ENCODE data around the gene CD80.

CD80 gene

DNA sequence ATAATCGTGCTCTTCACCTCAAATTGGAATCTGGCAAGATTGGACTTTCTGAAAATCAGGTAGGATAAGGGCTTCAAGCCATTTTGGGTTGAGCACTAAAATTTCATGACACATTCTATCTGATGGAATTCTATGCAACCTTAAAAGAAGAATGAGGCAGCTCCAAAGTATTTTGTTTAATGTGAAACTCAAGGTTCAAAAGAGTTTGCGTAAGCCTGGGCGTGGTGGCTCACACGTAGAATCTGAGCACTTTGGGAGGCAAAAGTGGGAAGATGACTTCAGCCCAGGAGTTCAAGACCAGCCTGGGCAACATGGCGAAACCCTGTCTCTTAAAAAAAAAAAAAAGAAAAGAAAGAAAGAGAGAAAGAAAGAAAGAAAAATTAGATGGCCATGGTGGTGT, 34.7 kb upstream of the CD80 start:
- Histone ChIP-seq H3K18ac (ENCODE audit: low read depth in 1 of 2, low read length in 2 of 2) (no peak overlapping the region), H2BK5ac (ENCODE audit: low read depth, low read length, poor library complexity, severe bottlenecking) (no peak overlapping the region), H2BK12ac (ENCODE audit: low read length in 2 of 2) (no peak overlapping the region), H3K4me2 (ENCODE audit: low read length, poor library complexity, severe bottlenecking) (no peak overlapping the region), H3K4me1 (ENCODE audit: control insufficient read depth, insufficient read depth, low read depth, low read length) (peaks cover 15% of the 10 kb centered on the region), H3K4ac (ENCODE audit: low read depth in 1 of 2, low read length in 2 of 2) (no peak overlapping the region), H3K23ac (ENCODE audit: low read length in 2 of 2) (no peak overlapping the region), H3K4me3 (ENCODE audit: insufficient read depth in 1 of 2, low read depth in 1 of 2, low read length in 2 of 2) (no peak overlapping the region), H2BK15ac (ENCODE audit: low read depth, poor library complexity, severe bottlenecking) (no peak overlapping the region), H3K9me3 (ENCODE audit: control insufficient read depth, low read length) (no peaks in the 10 kb centered on the region), H3K9ac (ENCODE audit: low read length) (no peak overlapping the region), H3K27me3 (ENCODE audit: control insufficient read depth in 1 of 2, insufficient read depth in 1 of 2, low read length in 2 of 2) (no peaks in the 10 kb centered on the region), H4K91ac (ENCODE audit: low read length) (no peak overlapping the region), H3K36me3 (ENCODE audit: control insufficient read depth in 1 of 2, insufficient read depth in 2 of 2, low read depth in 1 of 2, low read length in 2 of 2) (no peaks in the 10 kb centered on the region), H3K14ac (ENCODE audit: low read length in 2 of 2) (no peak overlapping the region), H4K8ac (ENCODE audit: low read length) (no peak overlapping the region), H3K27ac (ENCODE audit: low read length, poor library complexity, severe bottlenecking) (no peak overlapping the region), H2AFZ (ENCODE audit: low read depth, low read length) (no peak overlapping the region), H2AK5ac (ENCODE audit: low read length, severe bottlenecking) (no peak overlapping the region), H3K79me1 (replicated peaks; ENCODE audit: low read length, poor library complexity, severe bottlenecking) (peaks cover 2% of the 10 kb centered on the region), H2BK120ac (ENCODE audit: low read depth, low read length) (no peak overlapping the region)
- 88% methylated on average over 5 of the region's 5 CpGs for WGBS
- no peak for DNase-seq

DNA sequence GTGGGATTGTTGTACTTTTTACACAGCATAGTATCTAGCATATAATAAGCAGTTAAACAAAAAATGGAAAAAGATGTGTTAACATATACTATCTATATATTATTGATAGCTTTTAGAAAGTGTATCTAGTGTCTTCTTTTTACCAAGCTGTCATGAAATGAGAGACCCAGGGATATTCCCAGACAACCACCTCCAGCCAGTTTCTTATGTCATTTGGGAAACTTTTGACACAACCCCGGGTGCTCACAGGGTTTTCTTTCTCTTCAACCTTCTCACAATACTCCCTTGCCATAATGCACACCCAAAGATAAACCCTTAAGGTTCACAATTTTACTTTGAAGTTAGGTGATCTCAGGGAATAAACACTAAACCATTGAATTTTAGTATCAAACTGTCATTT, 33.4 kb upstream of the CD80 start:
- Histone ChIP-seq H3K18ac (ENCODE audit: low read depth in 1 of 2, low read length in 2 of 2) (no peak overlapping the region), H2AFZ (ENCODE audit: low read depth, low read length) (no peak overlapping the region), H2BK12ac (ENCODE audit: low read length in 2 of 2) (no peak overlapping the region), H3K4me3 (ENCODE audit: insufficient read depth in 1 of 2, low read depth in 1 of 2, low read length in 2 of 2) (no peak overlapping the region), H2BK15ac (ENCODE audit: low read depth, poor library complexity, severe bottlenecking) (no peak overlapping the region), H3K4ac (ENCODE audit: low read depth in 1 of 2, low read length in 2 of 2) (no peak overlapping the region), H3K4me2 (ENCODE audit: low read length, poor library complexity, severe bottlenecking) (no peak overlapping the region), H3K23ac (ENCODE audit: low read length in 2 of 2) (no peak overlapping the region), H3K27me3 (ENCODE audit: control insufficient read depth in 1 of 2, insufficient read depth in 1 of 2, low read length in 2 of 2) (no peaks in the 10 kb centered on the region), H3K4me1 (ENCODE audit: control insufficient read depth, insufficient read depth, low read depth, low read length) (peaks cover 13% of the 10 kb centered on the region), H3K14ac (ENCODE audit: low read length in 2 of 2) (no peak overlapping the region), H2BK120ac (ENCODE audit: low read depth, low read length) (no peak overlapping the region), H4K8ac (ENCODE audit: low read length) (no peak overlapping the region), H3K9ac (ENCODE audit: low read length) (no peak overlapping the region), H2BK5ac (ENCODE audit: low read depth, low read length, poor library complexity, severe bottlenecking) (no peak overlapping the region), H2AK5ac (ENCODE audit: low read length, severe bottlenecking) (no peak overlapping the region), H3K36me3 (ENCODE audit: control insufficient read depth in 1 of 2, insufficient read depth in 2 of 2, low read depth in 1 of 2, low read length in 2 of 2) (no peaks in the 10 kb centered on the region), H3K27ac (ENCODE audit: low read length, poor library complexity, severe bottlenecking) (no peak overlapping the region), H3K79me1 (replicated peaks; ENCODE audit: low read length, poor library complexity, severe bottlenecking) (no peaks in the 10 kb centered on the region), H3K9me3 (ENCODE audit: control insufficient read depth, low read length) (no peaks in the 10 kb centered on the region), H4K91ac (ENCODE audit: low read length) (no peak overlapping the region)
- DNase-seq: no peak
- 100% methylated on average over 1 of the region's 1 CpG for WGBS

- H2AK5ac ChIP-seq (ENCODE audit: low read length, severe bottlenecking): no peak overlapping the region
- H4K8ac ChIP-seq (ENCODE audit: low read length): no peak overlapping the region
- WGBS: 100% methylated on average over 1 of the region's 1 CpG
- no peak for DNase-seq
- no peaks in the 10 kb centered on the region for H3K79me1 ChIP-seq (replicated peaks; ENCODE audit: low read length, poor library complexity, severe bottlenecking)
- no peak overlapping the region for H2BK15ac ChIP-seq (ENCODE audit: low read depth, poor library complexity, severe bottlenecking)
- no peak overlapping the region for H3K9ac ChIP-seq (ENCODE audit: low read length)
- no peak overlapping the region for H2BK5ac ChIP-seq (ENCODE audit: low read depth, low read length, poor library complexity, severe bottlenecking)
- peaks cover 4 to 7% of the 10 kb centered on the region in 2 experiments for H3K36me3 ChIP-seq (ENCODE audit: control insufficient read depth in 1 of 2, insufficient read depth in 2 of 2, low read depth in 1 of 2, low read length in 2 of 2)
- H3K4me2 ChIP-seq (ENCODE audit: low read length, poor library complexity, severe bottlenecking): no peak overlapping the region
- H3K4me3 ChIP-seq (ENCODE audit: insufficient read depth in 1 of 2, low read depth in 1 of 2, low read length in 2 of 2): no peak overlapping the region
- no peak overlapping the region for H3K27ac ChIP-seq (ENCODE audit: low read length, poor library complexity, severe bottlenecking)
- H3K4ac ChIP-seq (ENCODE audit: low read depth in 1 of 2, low read length in 2 of 2): no peak overlapping the region
- no peaks in the 10 kb centered on the region for H3K9me3 ChIP-seq (ENCODE audit: control insufficient read depth, low read length)
- H2AFZ ChIP-seq (ENCODE audit: low read depth, low read length): no peak overlapping the region
- H2BK120ac ChIP-seq (ENCODE audit: low read depth, low read length): no peak overlapping the region
- no peak overlapping the region for H3K23ac ChIP-seq (ENCODE audit: low read length in 2 of 2)
- no peak overlapping the region for H3K18ac ChIP-seq (ENCODE audit: low read depth in 1 of 2, low read length in 2 of 2)
- no peak overlapping the region for H4K91ac ChIP-seq (ENCODE audit: low read length)
- H3K14ac ChIP-seq (ENCODE audit: low read length in 2 of 2): no peak overlapping the region
- no peaks in the 10 kb centered on the region for H3K27me3 ChIP-seq (ENCODE audit: control insufficient read depth in 1 of 2, insufficient read depth in 1 of 2, low read length in 2 of 2)
- H2BK12ac ChIP-seq (ENCODE audit: low read length in 2 of 2): no peak overlapping the region
- H3K4me1 ChIP-seq (ENCODE audit: control insufficient read depth, insufficient read depth, low read depth, low read length): peaks cover 5% of the 10 kb centered on the region
Observed at GRCh38 chr3:119590706-119591105, 31.3 kb upstream of the CD80 start.

- Histone ChIP-seq H3K9ac (ENCODE audit: low read length) (no peak overlapping the region), H3K27me3 (ENCODE audit: control insufficient read depth in 1 of 2, insufficient read depth in 1 of 2, low read length in 2 of 2) (no peaks in the 10 kb centered on the region), H2BK5ac (ENCODE audit: low read depth, low read length, poor library complexity, severe bottlenecking) (no peak overlapping the region), H3K4me1 (ENCODE audit: control insufficient read depth, insufficient read depth, low read depth, low read length) (peaks cover 2% of the 10 kb centered on the region), H3K79me1 (replicated peaks; ENCODE audit: low read length, poor library complexity, severe bottlenecking) (no peaks in the 10 kb centered on the region), H3K14ac (ENCODE audit: low read length in 2 of 2) (no peak overlapping the region), H2AFZ (ENCODE audit: low read depth, low read length) (no peak overlapping the region), H3K4me3 (ENCODE audit: insufficient read depth in 1 of 2, low read depth in 1 of 2, low read length in 2 of 2) (no peak overlapping the region), H2AK5ac (ENCODE audit: low read length, severe bottlenecking) (no peak overlapping the region), H2BK12ac (ENCODE audit: low read length in 2 of 2) (no peak overlapping the region), H3K4ac (ENCODE audit: low read depth in 1 of 2, low read length in 2 of 2) (no peak overlapping the region), H3K23ac (ENCODE audit: low read length in 2 of 2) (no peak overlapping the region), H3K18ac (ENCODE audit: low read depth in 1 of 2, low read length in 2 of 2) (no peak overlapping the region), H4K91ac (ENCODE audit: low read length) (no peak overlapping the region), H2BK120ac (ENCODE audit: low read depth, low read length) (no peak overlapping the region), H3K9me3 (ENCODE audit: control insufficient read depth, low read length) (no peaks in the 10 kb centered on the region), H3K27ac (ENCODE audit: low read length, poor library complexity, severe bottlenecking) (no peak overlapping the region), H3K36me3 (ENCODE audit: control insufficient read depth in 1 of 2, insufficient read depth in 2 of 2, low read depth in 1 of 2, low read length in 2 of 2) (peaks cover 4 to 7% of the 10 kb centered on the region in 2 experiments), H2BK15ac (ENCODE audit: low read depth, poor library complexity, severe bottlenecking) (no peak overlapping the region), H3K4me2 (ENCODE audit: low read length, poor library complexity, severe bottlenecking) (no peak overlapping the region), H4K8ac (ENCODE audit: low read length) (no peak overlapping the region)
- no peak for DNase-seq
- WGBS: 52% methylated on average over 4 of the region's 6 CpGs
Observed at GRCh38 chr3:119589102-119589773, 29.8 kb upstream of the CD80 start.
